Parathyroid adenoma (tissue), 2 donors: Measurements from ENCODE around the gene ZNF469.

ENCODE experiments used
- H2AFZ ChIP-seq: fragments of 300-600 bp; sonication (generic); one replicate; pipeline ENCODE4 v1.7.0; 2017; ENCODE audit warnings: antibody characterized with exemption, mild to moderate bottlenecking
- H3K27ac ChIP-seq: fragments of 300-600 bp; sonication (generic); one replicate; pipeline ENCODE4 v1.7.0; 2017
- H3K27me3 ChIP-seq: fragments of 300-600 bp; sonication (generic); one replicate; pipeline ENCODE4 v1.7.0; 2017; ENCODE audit warnings: low read length; ENCODE audit not compliant: control insufficient read depth, insufficient read depth
- H3K36me3 ChIP-seq: fragments of 300-600 bp; sonication (generic); one replicate; pipeline ENCODE4 v1.7.0; 2017; ENCODE audit warnings: low read length; ENCODE audit not compliant: control insufficient read depth, insufficient read depth
- H3K4me1 ChIP-seq: fragments of 300-600 bp; sonication (generic); one replicate; pipeline ENCODE4 v1.7.0; 2017; ENCODE audit warnings: control low read depth
- H3K4me2 ChIP-seq: fragments of 300-600 bp; sonication (generic); one replicate; pipeline ENCODE4 v1.7.0; 2017; ENCODE audit warnings: low read length
- H3K4me3 ChIP-seq: fragments of 300-600 bp; sonication (generic); one replicate; pipeline ENCODE4 v1.7.0; 2017; ENCODE audit warnings: low read depth, low read length
- H3K79me2 ChIP-seq: fragments of 300-600 bp; sonication (generic); one replicate; pipeline ENCODE4 v1.7.0; 2017; ENCODE audit warnings: control low read depth
- H3K9ac ChIP-seq: fragments of 300-600 bp; sonication (generic); one replicate; pipeline ENCODE4 v1.7.0; 2017; ENCODE audit warnings: mild to moderate bottlenecking
- H3K9me3 ChIP-seq: fragments of 300-600 bp; sonication (generic); one replicate; pipeline ENCODE4 v1.7.0; 2017; ENCODE audit warnings: low read length; ENCODE audit not compliant: control insufficient read depth
- CTCF ChIP-seq: fragments of 300-600 bp; sonication (generic); IDR thresholded peaks from one replicate; pipeline ENCODE4 v1.7.0; 2017; ENCODE audit warnings: antibody characterized with exemption, mild to moderate bottlenecking
- donor health status: primary hyperparathyroidism.

ZNF469 gene

GRCh38 chr16:88412766-88413165 is 30.0 kb downstream of the ZNF469 start:
- Histone ChIP-seq H3K27me3 (no peaks in the 10 kb centered on the region), H3K4me1 (no peaks in the 10 kb centered on the region), H3K79me2 (no peaks in the 10 kb centered on the region), H3K4me3 (no peak overlapping the region), H3K27ac (no peak overlapping the region), H3K4me2 (no peak overlapping the region), H3K9me3 (no peaks in the 10 kb centered on the region), H2AFZ (no peak overlapping the region), H3K36me3 (no peaks in the 10 kb centered on the region), H3K9ac (no peak overlapping the region)
- no peak for TF ChIP-seq CTCF

DNA sequence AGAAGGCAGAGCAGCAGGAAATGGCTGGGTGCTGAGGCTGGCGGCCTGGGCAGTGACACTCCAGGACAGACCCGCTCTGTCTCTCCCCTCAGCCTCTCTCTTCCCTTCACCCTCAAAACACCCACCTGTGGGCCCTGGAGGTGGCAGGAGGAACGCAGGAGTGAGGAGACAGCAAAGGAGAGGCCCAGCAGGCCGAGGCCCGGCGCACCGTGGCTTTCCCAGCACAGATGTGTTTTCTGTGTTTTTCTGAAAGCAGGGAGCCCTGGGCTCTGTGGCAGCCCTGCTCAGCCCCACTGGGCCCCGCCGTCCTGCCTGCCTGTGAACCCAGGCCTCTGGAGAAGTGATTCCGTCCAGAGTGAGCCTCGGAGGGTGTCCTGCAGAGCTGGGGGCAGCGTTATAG is 30.5 kb downstream of the ZNF469 start:
- H3K4me1 ChIP-seq, result no peaks in the 10 kb centered on the region
- TF ChIP-seq CTCF, result no peak
- no peaks in the 10 kb centered on the region for H3K79me2 ChIP-seq
- H3K9me3 ChIP-seq, result no peaks in the 10 kb centered on the region
- no peaks in the 10 kb centered on the region for H3K27me3 ChIP-seq
- no peak overlapping the region for H2AFZ ChIP-seq
- H3K27ac ChIP-seq, result no peak overlapping the region
- H3K9ac ChIP-seq, result no peak overlapping the region
- H3K4me2 ChIP-seq, result no peak overlapping the region
- H3K4me3 ChIP-seq, result no peak overlapping the region
- no peaks in the 10 kb centered on the region for H3K36me3 ChIP-seq

DNA sequence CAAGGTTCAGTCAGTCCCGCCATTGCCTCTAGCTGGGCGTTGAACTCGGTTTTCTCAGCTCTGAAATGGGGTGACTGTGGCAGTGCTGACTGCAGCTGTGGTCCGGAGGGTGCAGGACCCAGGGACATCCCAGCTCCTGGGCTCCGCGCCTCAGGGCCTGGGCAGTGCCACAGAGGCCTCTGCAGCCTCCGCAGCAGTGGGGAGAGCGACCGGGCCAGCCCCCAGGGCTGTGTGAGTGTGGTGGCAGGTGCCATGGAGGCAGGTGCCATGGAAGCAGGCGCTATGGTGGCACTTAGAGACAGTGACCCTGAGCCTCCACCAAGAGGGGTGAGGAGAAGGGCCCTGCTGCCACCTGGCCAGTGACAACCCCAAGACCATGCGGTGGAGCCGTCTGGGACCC is 30.9 kb downstream of the ZNF469 start:
- Histone ChIP-seq H3K79me2 (no peaks in the 10 kb centered on the region), H3K9ac (no peak overlapping the region), H3K9me3 (no peaks in the 10 kb centered on the region), H3K27ac (no peak overlapping the region), H3K4me1 (no peaks in the 10 kb centered on the region), H3K36me3 (no peaks in the 10 kb centered on the region), H3K4me3 (no peak overlapping the region), H3K27me3 (no peaks in the 10 kb centered on the region), H3K4me2 (no peak overlapping the region), H2AFZ (no peak overlapping the region)
- TF ChIP-seq CTCF, result no peak

DNA sequence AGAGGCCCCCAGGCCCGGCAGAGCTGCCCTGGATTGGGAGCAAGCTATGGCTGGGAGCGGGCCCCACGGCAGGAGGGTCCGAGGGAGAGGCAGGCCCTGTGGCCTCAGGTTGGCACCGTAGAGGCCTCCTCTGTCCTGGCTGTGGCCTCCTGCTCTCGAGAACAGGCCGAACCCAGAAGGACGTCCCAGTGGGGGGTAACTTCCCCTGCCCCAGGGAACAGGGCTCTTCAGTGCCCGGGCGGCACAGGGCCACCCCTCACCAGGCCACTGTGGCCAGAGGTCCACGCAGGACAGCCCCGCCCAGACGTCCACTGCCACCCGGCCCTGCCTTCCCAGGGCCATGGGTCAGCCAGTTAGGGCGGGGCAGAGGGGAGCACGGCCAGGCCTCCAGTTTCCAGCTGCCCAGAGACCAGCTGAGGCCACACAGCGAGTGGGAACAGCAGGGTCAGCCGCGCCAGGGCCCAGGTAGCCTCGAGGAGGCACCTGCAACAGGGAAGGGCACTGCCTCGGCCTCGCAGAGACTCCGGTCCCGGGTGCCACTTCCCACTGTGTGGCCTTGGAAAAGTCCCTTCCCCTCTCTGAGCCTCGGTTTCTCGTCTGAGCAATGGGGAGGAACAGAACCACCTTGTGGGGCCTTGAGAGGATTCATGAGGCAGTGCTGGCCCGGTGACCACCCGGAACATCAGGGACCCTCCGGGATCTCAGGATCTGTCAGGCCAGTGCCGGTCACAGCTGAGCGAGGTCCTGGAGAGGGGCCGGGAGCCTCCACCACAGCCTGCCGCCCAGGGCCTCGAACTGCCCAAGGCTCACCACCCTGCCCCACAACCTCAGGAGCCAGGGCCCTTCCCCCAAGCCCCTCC is 32.0 kb downstream of the ZNF469 start:
- no peak for TF ChIP-seq CTCF

GRCh38 chr16:88415381-88415705 is 32.6 kb downstream of the ZNF469 start:
- Histone ChIP-seq H2AFZ (no peak overlapping the region), H3K4me3 (no peak overlapping the region), H3K9ac (no peak overlapping the region), H3K36me3 (no peaks in the 10 kb centered on the region), H3K79me2 (no peaks in the 10 kb centered on the region), H3K4me1 (no peaks in the 10 kb centered on the region), H3K4me2 (no peak overlapping the region), H3K27me3 (no peaks in the 10 kb centered on the region), H3K9me3 (no peaks in the 10 kb centered on the region), H3K27ac (no peak overlapping the region)
- no peak for TF ChIP-seq CTCF

More for the DNA sequence above, 32.0 kb downstream of the ZNF469 start:
- H3K9me3 ChIP-seq, result no peaks in the 10 kb centered on the region
- H3K4me3 ChIP-seq, result no peak overlapping the region
- no peak overlapping the region for H3K27ac ChIP-seq
- H3K9ac ChIP-seq, result no peak overlapping the region
- H2AFZ ChIP-seq, result no peak overlapping the region
- no peak overlapping the region for H3K4me2 ChIP-seq
- no peaks in the 10 kb centered on the region for H3K36me3 ChIP-seq
- no peaks in the 10 kb centered on the region for H3K27me3 ChIP-seq
- H3K4me1 ChIP-seq, result no peaks in the 10 kb centered on the region
- H3K79me2 ChIP-seq, result no peaks in the 10 kb centered on the region
